Amniotic epithelial cell (primary cell): ENCODE results near the gene CD48.

Experiments used
- DNase-seq: peaks from one replicate; pipeline ENCODE4 v3.0.0-alpha.2; 2010; ENCODE audit warnings: low read depth

CD48 gene

DNA sequence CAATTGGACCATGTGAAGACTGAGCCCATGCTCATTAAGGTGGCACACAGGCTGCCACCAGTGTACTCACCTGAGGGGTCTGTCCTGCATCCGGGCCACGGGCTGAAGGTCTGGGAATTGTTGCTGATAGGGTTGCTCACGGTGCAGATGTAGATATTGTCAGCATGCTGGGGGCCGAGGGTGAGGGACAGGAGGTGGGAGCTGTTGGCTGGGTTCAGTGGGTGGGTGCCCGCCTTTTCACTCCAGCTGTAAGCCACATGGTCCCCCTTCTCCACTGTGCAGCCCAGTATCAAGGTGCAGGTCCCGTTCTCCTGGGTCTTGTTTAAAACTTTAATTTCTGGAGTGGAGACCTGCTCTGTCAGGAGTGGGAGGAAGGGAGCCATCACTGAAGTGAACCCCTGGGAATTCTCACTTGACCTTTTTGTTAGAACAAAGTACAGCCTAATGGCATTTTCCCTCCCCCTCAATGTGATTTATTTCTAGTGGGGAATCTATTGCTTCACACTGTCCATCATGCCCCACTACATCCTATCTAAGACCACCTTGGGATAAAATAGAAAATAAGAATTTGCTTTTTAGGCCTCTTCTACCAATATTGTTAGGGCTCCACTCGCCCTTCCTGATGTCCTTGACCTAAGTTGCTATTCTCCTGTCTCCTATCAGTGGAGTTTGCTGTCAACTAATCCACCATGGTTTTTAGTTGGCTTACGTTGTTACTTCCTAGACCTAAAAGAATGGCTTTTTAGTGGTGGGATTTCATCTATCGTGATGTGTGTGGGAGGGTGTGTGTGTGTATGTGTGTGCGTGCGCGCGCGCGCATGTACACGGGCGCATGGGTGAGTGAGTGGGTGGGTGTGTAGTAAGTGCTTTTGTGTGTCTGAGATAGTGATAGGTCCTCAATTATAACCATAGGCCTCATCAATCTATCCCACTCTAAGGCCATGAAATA lies 76.8 kb downstream of the CD48 start:
- DNase-seq: no peak

DNA sequence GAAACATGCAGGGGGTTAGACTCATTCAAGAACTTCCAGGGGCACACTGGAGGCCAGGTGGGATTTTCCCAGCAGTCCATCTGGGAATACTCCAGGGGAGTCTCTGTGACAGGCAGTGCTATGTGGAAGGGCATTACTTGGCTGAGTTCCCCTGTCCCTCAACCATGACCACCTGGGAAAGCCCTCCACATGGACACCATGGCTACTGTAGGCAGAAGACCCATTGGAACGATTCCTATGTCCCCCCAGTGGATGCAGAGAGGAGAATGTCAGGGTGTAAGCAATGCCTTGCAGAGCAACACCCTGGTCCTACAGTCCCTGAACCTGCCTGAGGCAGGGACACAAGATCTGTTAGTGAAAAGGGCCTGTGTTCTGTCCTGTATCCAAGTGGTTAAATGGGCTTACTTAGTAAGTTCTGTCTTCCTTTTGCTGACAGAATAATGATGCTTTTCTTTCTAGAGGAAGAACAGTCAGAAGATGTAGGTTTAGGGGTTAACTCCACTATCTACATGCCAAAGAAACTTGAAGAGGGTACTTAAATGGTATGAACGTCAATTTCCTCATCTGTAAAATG lies 78.2 kb downstream of the CD48 start:
- no peak for DNase-seq

- no peak for DNase-seq
Measured at GRCh38 chr1:160631983-160632625, 79.5 kb downstream of the CD48 start.

GRCh38 chr1:160630523-160631451 lies 80.8 kb downstream of the CD48 start:
- DNase-seq: peak; percentile 20

GRCh38 chr1:160629286-160630210 lies 82.1 kb downstream of the CD48 start:
- DNase-seq: no peak

GRCh38 chr1:160628799-160629263 lies 82.8 kb downstream of the CD48 start:
- no peak for DNase-seq
